Fibroblast of lung (primary cell): ENCODE measurements around the gene CENPV. TPM values are rescaled to one million over a fixed set of nuclear protein-coding genes. Genes with fewer than 3 reads are reported as not detected.

Source experiments
- DNase-seq, 2 donors: peaks; one replicate each; pipeline versions ENCODE4 v3.0.0 to v3.0.0-alpha.2; 2010; ENCODE audit warnings: low read depth in 2 of 2
- H2AFZ ChIP-seq: 2 replicates; pipeline ENCODE4 v1.5.1; 2012; ENCODE audit warnings: low read length, control low read depth, inconsistent platforms
- H3K27ac ChIP-seq: 2 replicates; pipeline ENCODE4 v1.5.1; 2011; ENCODE audit warnings: low read length, control low read depth; ENCODE audit not compliant: insufficient read depth
- H3K27me3 ChIP-seq: 2 replicates; pipeline ENCODE4 v1.5.1; 2011; ENCODE audit warnings: mild to moderate bottlenecking, low read length; ENCODE audit not compliant: control insufficient read depth, insufficient read depth
- H3K36me3 ChIP-seq: 2 replicates; pipeline ENCODE4 v1.5.1; 2011; ENCODE audit warnings: low read length; ENCODE audit not compliant: control insufficient read depth, insufficient read depth
- H3K4me1 ChIP-seq: 2 replicates; pipeline ENCODE4 v1.5.1; 2011; ENCODE audit warnings: low read length; ENCODE audit not compliant: control insufficient read depth, insufficient read depth; ENCODE audit errors: extremely low read depth
- H3K4me2 ChIP-seq: 2 replicates; pipeline ENCODE4 v1.5.1; 2011; ENCODE audit warnings: low read length, control low read depth; ENCODE audit not compliant: insufficient read depth; ENCODE audit errors: extremely low read depth
- H3K4me3 ChIP-seq, 4 experiments: fragments of 200-600 bp in 1 of 4; sonication (generic) in 1 of 4; replicated peaks in 1 of 4; 2 replicates each; pipeline ENCODE4 v1.5.1; 2011 to 2016; ENCODE audit warnings: low read length in 4 of 4, low read depth in 3 of 4, mild to moderate bottlenecking in 3 of 4, control low read depth in 2 of 4, inconsistent platforms in 1 of 4, mixed read lengths in 1 of 4; ENCODE audit not compliant: insufficient read depth in 1 of 4; ENCODE audit errors: control extremely low read depth in 1 of 4
- H3K79me2 ChIP-seq: 2 replicates; pipeline ENCODE4 v1.5.1; 2012; ENCODE audit warnings: mild to moderate bottlenecking, low read length, inconsistent platforms; ENCODE audit not compliant: control insufficient read depth, insufficient read depth
- H3K9ac ChIP-seq: 2 replicates; pipeline ENCODE4 v1.5.1; 2011; ENCODE audit warnings: mild to moderate bottlenecking, low read length, control low read depth; ENCODE audit not compliant: insufficient read depth
- H3K9me3 ChIP-seq: 2 replicates; pipeline ENCODE4 v1.5.1; 2012; ENCODE audit warnings: low read depth, low read length; ENCODE audit not compliant: control insufficient read depth, insufficient read depth
- H4K20me1 ChIP-seq: 2 replicates; pipeline ENCODE4 v1.5.1; 2011; ENCODE audit warnings: low read length; ENCODE audit not compliant: control insufficient read depth, insufficient read depth; ENCODE audit errors: extremely low read depth
- CTCF ChIP-seq, 2 donors: IDR thresholded peaks in 1 of 2; conservative IDR thresholded peaks in 1 of 2; 1 replicate in 1 of 2; 2 replicates in 1 of 2; pipeline ENCODE4 v1.5.1; 2011 to 2012; ENCODE audit warnings: low read length in 2 of 2, control low read depth in 1 of 2, inconsistent platforms in 1 of 2, low read depth in 1 of 2, mild to moderate bottlenecking in 1 of 2
- EZH2 ChIP-seq: IDR thresholded peaks from 2 replicates; pipeline ENCODE4 v1.5.1; 2012; ENCODE audit warnings: low read length, control low read depth, mild to moderate bottlenecking; ENCODE audit errors: missing control alignments
- polyA plus RNA-seq, 2 donors: library from polyadenylated mRNA; depleted of rRNA in 1 of 2; stranded (reverse) in 1 of 2; unstranded in 1 of 2; fragments of >200 nt; gene quantifications; 2 replicates each; pipeline ENCODE4 v1.2.1, GENCODE V29; 2011 to 2012; ENCODE audit warnings: missing spikeins in 1 of 2
- total RNA-seq: library from RNA; depleted of rRNA; stranded (reverse); fragments of >200 nt; gene quantifications from 2 replicates; pipeline ENCODE4 v1.2.1, GENCODE V29; 2014

CENPV gene
- total and polyA plus RNA-seq, 2 donors (not counting 1 experiment from before 2014, with no cell fraction given), result 9.2 to 25.1 TPM

- Histone ChIP-seq H3K27me3 (no peaks in the 10 kb centered on the region), H3K4me1 (no peaks in the 10 kb centered on the region), H2AFZ (no peak overlapping the region), H3K36me3 (no peaks in the 10 kb centered on the region), H4K20me1 (no peaks in the 10 kb centered on the region), H3K4me2 (no peak overlapping the region), H3K27ac (no peak overlapping the region), H3K9me3 (no peaks in the 10 kb centered on the region), H3K79me2 (no peaks in the 10 kb centered on the region), H3K4me3 (no peak overlapping the region), H3K9ac (no peak overlapping the region)
- TF ChIP-seq EZH2, result no peak
- TF ChIP-seq CTCF (conservative IDR thresholded peaks at IDR 0.05 in 1 of 2, IDR thresholded peaks at IDR 0.05 in 1 of 2; ENCODE audit: low read depth in 1 of 2, low read length in 2 of 2), result no peak
- DNase-seq, result no peak
Observed at GRCh38 chr17:16364625-16365024, 11.4 kb upstream of the CENPV start.

GRCh38 chr17:16363749-16364536 is 10.7 kb upstream of the CENPV start:
- Histone ChIP-seq H3K9me3 (no peaks in the 10 kb centered on the region), H3K4me1 (no peaks in the 10 kb centered on the region), H3K4me3 (no peak overlapping the region), H3K27ac (no peak overlapping the region), H3K36me3 (no peaks in the 10 kb centered on the region), H3K27me3 (no peaks in the 10 kb centered on the region), H3K4me2 (no peak overlapping the region), H3K9ac (no peak overlapping the region), H3K79me2 (no peaks in the 10 kb centered on the region), H2AFZ (no peak overlapping the region), H4K20me1 (no peaks in the 10 kb centered on the region)
- peak; percentile 52 to 79 for DNase-seq
- TF ChIP-seq CTCF (conservative IDR thresholded peaks at IDR 0.05 in 1 of 2, IDR thresholded peaks at IDR 0.05 in 1 of 2; ENCODE audit: low read depth in 1 of 2, low read length in 2 of 2) (peak; percentile 97 to 98), EZH2 (no peak)

GRCh38 chr17:16361874-16362273 is 8.6 kb upstream of the CENPV start:
- Histone ChIP-seq H3K27ac (no peak overlapping the region), H3K79me2 (no peaks in the 10 kb centered on the region), H3K4me1 (no peaks in the 10 kb centered on the region), H4K20me1 (no peaks in the 10 kb centered on the region), H3K4me2 (no peak overlapping the region), H3K36me3 (no peaks in the 10 kb centered on the region), H2AFZ (no peak overlapping the region), H3K27me3 (no peaks in the 10 kb centered on the region), H3K9me3 (no peaks in the 10 kb centered on the region), H3K4me3 (no peak overlapping the region), H3K9ac (no peak overlapping the region)
- no peak for DNase-seq
- TF ChIP-seq EZH2 (no peak), CTCF (conservative IDR thresholded peaks at IDR 0.05 in 1 of 2, IDR thresholded peaks at IDR 0.05 in 1 of 2; ENCODE audit: low read depth in 1 of 2, low read length in 2 of 2) (no peak)
